ENCODE results near the gene PDE11A.

- TF ChIP-seq CTCF (IDR thresholded peaks at IDR 0.05 in 8 of 11, conservative IDR thresholded peaks at IDR 0.05 in 3 of 11) (no peak), POLR2AphosphoS5 (IDR thresholded peaks at IDR 0.05) (no peak), POLR2A (IDR thresholded peaks at IDR 0.05) (no peak)
These were observed 190.1 kb downstream of the PDE11A start for GRCh38 chr2:177882501-177882900.
